NCI-H748 (cell line): ENCODE results near the gene SIVA1.

Experiments
- DNase-seq: peaks from one replicate; lab custom pipeline; 2025; ENCODE audit not compliant: unreplicated experiment; lab: John Stamatoyannopoulos, UW

The SIVA1 gene

DNA sequence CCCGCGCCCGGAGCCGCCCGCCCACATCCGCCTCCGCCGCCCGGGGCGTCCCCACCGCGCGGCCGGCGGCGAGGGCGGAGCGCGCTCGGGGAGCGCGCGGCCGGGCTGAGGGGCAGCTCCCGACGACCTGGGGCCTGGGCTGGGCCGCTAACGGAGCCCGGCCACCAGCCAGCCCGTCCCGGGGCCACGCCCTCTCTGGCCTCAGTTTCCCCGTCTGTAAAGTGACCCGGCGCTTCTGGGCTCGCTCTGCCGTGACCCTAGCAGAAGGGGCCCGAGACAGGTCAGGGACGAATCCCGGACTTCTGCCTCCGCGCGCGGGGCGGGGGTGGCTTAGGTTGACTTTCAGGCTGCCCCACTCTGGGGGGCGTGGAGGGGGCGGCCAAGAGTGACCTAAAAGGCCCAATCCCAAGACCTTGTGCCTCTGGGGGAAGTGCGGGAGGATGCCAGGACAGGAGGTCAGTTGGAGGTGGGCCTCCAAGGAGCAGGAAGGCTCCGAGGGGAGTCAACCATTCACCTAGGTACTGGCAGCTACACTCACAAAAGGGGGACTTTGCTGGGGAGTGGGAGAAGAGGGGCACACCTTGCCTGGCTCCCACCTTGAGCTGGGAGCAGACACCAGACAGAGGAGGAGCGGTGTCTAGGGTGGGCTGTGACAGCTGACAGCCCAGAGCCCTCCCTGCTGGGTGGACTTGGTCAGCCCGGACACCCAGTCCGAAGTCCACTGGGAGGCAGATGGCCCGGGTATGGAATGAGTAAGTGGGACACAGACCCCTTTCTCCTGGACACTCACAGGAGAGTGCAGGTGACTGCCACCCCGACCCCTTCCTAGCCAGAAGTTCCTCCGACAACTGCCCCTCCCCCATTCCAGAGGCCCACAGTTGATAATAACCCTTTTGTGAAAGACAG is 43.1 kb downstream of the SIVA1 start:
- DNase-seq = peak; percentile 59

DNA sequence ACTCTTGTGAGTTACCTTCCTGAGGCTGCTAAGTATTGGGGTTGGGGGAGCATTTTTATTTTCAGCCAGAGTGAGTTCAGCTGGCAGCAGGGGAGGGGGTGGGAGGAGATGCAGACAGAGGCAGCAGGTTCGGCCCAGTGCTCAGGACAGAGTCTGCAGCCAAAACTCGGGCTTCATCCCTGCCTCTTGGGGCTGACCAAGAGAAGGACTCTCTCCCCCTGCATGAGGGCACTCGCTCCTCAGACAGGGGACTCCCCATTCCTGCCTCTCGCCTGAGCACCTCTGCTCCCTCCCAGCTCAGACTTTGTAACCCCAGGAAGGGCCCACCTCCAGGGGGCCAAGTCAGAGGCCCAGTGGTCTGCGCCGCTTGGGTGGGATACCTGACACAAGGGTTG is 43.7 kb downstream of the SIVA1 start:
- no peak for DNase-seq

GRCh38 chr14:104797115-104798044 is 44.4 kb downstream of the SIVA1 start:
- DNase-seq = peak; percentile 23

DNA sequence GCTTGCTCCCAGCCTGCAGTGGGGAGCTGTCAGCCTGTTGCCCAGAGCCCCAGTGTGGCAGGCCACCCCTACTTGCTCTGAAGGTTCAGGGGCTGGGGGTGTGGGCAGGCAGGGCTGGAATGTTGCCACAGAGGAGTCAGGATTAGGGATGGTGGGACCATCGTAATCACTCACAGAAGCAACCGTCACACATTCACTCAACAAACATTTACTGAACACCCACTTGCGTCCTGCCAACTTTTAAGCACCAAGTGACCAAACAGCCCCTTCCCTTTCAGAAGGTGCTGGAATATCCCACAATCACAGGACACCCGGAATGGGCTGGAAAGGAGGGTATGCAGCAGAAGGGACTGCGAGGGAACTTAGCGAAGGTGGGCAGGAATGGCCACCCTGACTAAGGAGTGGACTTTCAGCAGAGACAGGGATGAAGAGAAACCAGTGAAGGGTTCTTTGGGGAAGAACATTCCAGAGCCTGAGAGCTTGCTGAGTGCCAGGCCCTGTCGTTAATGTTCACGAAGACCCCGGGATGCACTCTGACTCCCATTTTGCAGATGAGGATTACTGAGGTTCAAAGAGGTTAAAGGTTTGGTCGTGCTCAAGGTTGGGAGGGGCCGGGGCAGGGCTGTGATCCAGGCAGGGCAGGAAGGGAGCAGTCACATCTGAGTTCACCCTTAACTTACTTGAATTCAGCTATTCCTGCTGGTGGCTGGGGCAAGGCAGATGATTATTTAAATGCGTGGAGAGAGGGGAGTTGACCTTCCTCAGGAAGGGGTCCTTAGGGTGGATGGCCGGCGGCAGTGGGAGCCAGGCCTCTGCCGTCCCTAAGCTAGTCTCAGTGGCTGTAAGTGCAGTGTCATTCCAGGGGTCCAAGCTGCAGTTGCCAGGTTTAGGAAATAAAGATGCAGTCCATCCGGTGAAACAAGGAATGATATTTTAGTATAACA is 45.6 kb downstream of the SIVA1 start:
- DNase-seq = no peak

DNA sequence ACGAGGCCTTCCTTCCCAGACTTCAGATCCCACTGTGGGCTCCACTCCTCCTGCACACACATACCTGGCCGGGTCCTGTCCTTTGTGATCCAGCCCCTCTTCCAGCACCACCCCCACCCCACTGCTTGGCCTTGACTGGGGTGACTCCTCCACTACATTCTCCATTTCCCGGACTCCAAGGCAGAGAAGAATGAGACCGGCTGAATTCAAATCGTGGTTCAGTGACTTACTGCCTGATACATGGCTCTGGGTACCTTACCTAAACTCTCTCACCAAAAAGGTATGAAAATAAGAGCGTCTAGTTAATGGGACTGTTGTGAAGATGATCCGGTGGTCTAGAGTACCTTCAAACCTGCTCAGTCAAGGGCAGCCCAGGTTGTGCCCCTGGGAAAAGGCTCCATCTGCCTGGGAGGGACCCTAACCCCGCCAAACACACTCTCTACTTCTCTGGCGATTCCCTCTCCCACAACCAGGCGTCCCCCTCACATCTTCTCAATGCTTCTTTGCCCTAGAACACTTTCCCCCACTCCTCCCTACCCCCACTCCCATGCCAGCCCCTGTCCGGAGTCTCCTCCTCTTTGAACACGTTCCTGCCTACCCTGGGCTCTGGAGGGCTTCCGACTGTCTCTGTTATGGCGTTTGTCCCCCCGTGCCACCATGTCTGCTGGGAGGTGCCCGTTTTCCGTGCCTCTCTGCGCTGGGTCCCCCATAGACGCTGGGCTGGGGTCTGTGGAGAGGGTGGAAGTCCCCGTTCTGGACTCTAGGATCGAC is 46.5 kb downstream of the SIVA1 start:
- DNase-seq = no peak

- peak; percentile 76 for DNase-seq
These were observed 47.2 kb downstream of the SIVA1 start for GRCh38 chr14:104800015-104800770.

DNA sequence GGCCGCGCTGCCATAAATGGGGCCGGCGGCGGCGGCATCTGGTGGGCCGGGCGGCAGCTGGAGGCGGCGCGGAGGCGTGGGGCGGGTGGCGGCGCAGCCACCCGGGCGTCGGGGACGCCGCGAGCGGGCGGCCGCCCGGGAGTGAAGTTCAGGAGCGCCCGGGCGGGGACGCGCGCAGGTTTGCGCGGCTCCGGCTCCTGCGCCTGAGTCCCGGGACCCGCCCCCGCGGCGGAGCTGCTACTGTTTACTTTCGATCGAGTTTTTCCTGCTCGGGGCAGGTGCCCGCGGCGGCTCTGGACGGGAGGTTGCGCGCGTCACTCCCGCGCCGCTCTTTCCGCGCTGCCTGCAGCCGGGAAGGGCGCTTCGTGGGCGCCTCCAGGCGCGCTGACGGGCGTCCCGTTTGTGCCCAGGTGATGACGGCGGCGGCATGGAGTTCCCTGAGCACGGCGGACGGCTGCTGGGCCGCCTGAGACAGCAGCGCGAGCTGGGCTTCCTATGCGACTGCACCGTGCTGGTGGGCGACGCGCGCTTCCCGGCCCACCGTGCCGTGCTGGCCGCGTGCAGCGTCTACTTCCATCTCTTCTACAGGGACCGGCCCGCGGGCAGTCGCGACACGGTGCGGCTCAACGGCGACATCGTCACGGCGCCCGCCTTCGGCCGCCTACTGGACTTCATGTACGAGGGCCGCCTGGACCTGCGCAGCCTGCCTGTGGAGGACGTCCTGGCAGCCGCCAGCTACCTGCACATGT is 48.0 kb downstream of the SIVA1 start, which contains the start of gene ZBTB42:
Gene ZBTB42 (plus strand): TSS at position 331 of the 749 bp plus-strand sequence. CDS start 97 bp downstream, at position 428.
- DNase-seq = peak; percentile 87

- DNase-seq = no peak
These were observed 48.8 kb downstream of the SIVA1 start for GRCh38 chr14:104801520-104802393.

DNA sequence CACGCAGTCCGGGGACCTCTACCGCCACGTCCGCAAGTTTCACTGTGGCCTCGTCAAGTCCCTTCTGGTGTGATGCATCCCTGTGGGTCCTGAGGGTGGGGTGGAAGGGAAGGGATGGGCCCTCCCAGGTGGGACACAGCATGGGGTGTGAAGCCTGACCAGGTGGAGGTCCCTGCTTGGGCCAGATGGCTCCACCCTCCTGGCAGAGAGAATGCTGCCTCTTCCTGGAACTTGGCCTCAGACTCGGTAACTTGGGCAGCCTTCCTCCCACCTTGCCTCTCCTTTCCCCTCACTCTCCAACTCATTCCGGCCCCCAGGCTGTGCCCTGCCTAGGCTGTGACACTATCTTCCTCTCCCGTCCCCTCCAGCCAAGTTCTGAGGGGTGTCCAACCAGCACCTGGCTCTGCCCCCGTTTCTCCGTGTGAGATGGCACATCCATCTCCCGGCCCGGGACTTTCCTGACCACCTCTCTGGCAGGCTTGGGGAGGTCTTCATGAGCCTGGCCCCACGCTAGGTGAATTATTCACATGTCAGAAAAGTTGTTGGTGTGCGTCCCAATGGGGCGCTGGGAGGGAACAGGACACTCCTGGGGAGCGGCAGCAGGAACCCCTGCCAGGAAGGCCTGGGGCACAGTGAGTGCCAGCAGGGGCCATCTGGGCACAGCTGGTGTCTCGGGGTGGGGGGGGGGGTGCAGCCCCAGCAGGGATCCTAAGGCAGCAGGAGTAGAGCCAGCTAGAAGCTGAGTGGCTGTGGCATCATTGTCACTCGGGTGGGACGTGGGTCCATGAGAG is 49.6 kb downstream of the SIVA1 start:
- DNase-seq = no peak

DNA sequence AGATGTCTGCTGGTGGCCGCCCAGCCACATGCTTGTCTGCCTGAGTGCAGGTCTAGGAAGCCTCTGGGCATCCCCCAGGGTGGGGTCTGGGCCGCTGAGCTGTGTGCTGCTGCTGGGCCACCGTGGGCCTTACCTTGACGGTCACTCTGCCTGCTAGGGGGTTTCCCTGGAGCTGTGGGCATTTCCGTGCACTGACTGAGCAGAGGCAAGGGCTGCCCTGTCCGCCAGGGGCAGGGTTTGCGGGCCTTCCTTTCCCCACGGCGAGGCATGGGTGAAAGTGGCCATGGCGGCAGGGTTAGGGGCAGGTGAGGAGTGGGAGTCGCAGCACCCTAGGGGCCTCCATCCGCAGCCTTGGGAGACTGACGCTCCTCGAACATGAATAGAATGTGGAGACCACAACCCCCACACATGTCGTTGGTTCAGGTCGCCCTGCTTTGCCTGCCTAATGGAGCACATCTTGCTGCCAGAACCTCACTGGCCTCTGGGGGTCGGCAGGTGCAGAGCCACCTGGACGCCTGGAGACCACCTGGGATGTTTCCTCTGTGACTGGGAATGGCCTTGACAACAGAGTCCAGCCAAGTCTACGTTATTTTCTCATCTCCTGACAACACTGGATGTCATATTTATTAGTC is 50.4 kb downstream of the SIVA1 start:
- DNase-seq = no peak

DNA sequence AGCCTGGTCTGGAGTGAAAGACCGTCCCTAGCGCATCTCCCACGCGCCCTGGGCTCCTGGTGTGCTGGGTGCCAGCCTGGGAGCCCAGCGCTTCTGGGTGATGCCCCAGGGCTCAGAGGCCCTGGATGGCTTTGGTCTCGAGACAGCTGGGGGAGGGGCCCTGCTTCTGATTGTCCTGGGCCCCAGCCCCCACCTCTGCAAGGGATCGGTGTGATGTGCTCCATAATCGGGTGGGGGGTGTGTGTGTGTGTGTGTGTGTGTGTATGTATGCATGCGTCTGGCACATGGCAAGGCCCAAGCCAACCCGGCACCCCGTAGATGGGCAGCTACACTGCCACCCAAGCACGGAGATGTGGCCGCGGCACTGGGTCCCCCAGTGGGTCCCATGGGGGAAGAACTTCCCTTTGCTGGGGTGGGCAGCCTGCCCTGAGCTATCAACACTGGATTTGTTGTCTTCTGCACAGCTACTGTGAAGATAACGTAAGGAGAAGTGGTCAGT is 51.0 kb downstream of the SIVA1 start:
- DNase-seq = no peak

DNA sequence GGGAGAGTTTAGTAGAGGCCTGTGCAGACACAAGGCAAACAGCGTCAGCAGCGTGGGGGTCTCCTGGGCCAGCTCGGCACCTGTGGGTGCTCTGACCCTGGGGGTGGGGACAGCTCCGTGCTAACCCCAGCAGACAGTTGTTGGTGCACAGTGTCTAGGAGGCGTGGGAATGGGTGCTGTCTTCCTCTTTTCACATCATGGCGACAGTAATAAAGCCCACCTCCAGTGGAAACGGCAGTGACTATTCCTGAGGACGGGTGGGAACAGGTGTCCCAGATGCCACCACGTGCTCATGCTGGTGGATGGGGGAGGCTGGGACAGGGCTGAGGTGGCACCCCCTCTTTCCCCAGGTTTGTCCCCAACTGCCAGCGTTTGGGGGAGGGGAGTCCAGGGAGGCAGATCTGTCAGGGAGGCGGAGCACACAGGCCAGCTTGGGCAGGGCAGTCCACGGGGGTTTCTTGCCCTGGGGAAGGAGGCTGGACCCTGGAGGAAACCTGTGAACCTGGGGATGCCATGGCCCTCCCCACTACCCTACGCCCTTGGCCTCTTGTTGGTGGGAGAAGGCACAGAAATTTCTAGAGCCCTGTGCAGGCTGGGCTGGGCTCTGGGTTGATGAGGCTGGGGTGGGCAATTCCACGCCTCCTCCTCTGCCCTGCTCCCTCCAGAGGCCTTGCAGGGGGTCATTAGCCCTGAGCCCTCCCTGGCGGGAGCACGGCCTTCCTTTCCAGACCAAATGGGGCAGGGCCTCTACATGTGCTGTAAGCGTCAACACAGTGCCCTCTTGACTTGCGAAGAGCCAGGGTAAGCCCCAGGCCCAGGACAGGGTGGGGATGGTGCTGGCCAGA is 51.8 kb downstream of the SIVA1 start:
- DNase-seq = no peak

- DNase-seq = no peak
These were observed 52.4 kb downstream of the SIVA1 start for GRCh38 chr14:104805326-104805678.

DNA sequence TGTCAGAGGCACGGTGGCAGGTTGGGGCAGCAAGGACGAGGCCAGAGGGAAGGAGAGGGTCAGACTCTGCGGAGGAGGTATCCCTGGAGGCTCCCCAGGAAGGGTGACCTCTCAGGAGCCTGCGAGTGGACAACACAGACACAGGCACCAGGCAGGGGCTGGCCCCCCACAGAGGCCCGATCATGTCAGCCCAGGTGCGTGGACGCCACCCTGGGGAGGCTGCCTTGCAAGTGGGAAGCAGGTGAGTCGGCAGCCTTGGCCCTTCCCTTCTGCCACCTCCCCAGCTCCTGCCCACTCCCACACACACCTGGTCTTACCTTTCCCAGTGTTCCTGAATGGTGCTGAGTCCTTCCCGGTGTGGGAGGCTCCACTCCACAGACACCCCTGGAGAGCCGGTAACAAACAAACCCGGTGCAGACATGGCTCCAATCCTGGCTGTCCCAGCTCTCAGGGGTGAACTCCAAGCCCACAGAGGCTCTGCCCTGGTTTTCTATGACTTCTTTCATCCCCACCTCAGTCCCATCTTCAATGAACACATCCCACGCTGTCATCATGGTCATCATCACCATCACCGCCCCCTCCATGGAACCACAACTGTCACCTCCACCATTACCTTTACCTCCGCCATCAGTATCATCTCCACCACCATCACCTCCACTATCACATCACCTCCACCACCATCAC is 53.1 kb downstream of the SIVA1 start:
- no peak for DNase-seq
